ENCODE data around the gene LARGE1.

- TF ChIP-seq CTCF (IDR thresholded peaks at IDR 0.05; ENCODE audit: low read depth, low read length), result no peak
- no peak for TF ChIP-seq POLR2A (IDR thresholded peaks at IDR 0.05; ENCODE audit: extremely low read depth, insufficient read length)
Observed at GRCh38 chr22:33391298-33391697, 529.0 kb downstream of the LARGE1 start.

Measured in NB4 (cell line).